Fibroblast of pulmonary artery (primary cell): ENCODE results near the gene THEMIS2.

ENCODE experiments used
- DNase-seq: peaks from one replicate; pipeline ENCODE4 v3.0.0-alpha.2; 2010; ENCODE audit warnings: low read depth
- H3K4me3 ChIP-seq: replicated peaks from 2 replicates; pipeline ENCODE4 v1.5.1; 2011; ENCODE audit warnings: low read depth, mild to moderate bottlenecking, control low read depth, low read length, moderate library complexity
- TF ChIP-seq, protein P1 (sequence below): IDR thresholded peaks from 2 replicates; pipeline ENCODE4 v1.5.1; 2011; ENCODE audit warnings: mild to moderate bottlenecking, control low read depth, low read length, inconsistent platforms; ENCODE audit errors: missing control alignments

Gene THEMIS2

DNA sequence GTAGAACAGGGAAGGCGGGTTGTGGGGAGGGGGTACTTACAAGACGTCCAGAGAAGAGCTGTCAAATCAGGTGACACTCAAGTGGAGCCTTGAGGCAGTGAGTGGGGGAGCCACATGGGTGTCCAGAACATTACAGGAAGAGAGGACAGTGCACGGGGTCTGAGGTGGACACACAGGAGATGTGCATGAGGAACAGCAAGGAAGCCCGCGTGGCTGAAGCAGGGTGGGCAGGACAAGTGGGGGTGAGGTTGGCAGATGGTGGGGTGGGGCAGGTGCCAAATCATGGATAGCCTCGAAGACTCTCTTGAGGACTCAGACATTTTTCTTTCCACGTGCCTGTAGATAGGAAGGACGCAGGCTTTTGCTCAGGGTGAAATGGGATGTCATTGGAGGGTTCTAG, 63.4 kb downstream of the THEMIS2 start:
- TF ChIP-seq, protein P1, sequence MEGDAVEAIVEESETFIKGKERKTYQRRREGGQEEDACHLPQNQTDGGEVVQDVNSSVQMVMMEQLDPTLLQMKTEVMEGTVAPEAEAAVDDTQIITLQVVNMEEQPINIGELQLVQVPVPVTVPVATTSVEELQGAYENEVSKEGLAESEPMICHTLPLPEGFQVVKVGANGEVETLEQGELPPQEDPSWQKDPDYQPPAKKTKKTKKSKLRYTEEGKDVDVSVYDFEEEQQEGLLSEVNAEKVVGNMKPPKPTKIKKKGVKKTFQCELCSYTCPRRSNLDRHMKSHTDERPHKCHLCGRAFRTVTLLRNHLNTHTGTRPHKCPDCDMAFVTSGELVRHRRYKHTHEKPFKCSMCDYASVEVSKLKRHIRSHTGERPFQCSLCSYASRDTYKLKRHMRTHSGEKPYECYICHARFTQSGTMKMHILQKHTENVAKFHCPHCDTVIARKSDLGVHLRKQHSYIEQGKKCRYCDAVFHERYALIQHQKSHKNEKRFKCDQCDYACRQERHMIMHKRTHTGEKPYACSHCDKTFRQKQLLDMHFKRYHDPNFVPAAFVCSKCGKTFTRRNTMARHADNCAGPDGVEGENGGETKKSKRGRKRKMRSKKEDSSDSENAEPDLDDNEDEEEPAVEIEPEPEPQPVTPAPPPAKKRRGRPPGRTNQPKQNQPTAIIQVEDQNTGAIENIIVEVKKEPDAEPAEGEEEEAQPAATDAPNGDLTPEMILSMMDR: no peak
- H3K4me3 ChIP-seq: no peak overlapping the region
- DNase-seq: no peak
